Memory B cell (primary cell): ENCODE results near the gene BLM.
A peak's percentile ranks its signal among the peaks of the same experiment; 100 is the strongest.
"Not testable (repeated sequence)": the region's sequence is repeated elsewhere in the genome, so short reads cannot be mapped to it uniquely, and the experiment has no call there.

ENCODE experiments used
- ATAC-seq: fragments of 150-1000 bp; cut with Tn5 transposase; 2 replicates; pipeline ENCODE4 v1.10.0; 2021; ENCODE audit warnings: low read depth, mild to moderate bottlenecking, moderate library complexity
- DNase-seq, 2 donors: peaks; one replicate each; pipeline ENCODE4 v3.0.0; 2022; ENCODE audit warnings: low spot score in 2 of 2
- H3K27ac Mint-ChIP-seq: one replicate; pipeline ENCODE4 v1.8.0; 2022; ENCODE audit warnings: mild to moderate bottlenecking, moderate library complexity, mixed read lengths
- H3K27me3 Mint-ChIP-seq: one replicate; pipeline ENCODE4 v1.8.0; 2022; ENCODE audit warnings: mixed read lengths
- H3K36me3 Mint-ChIP-seq: one replicate; pipeline ENCODE4 v1.8.0; 2022; ENCODE audit warnings: mild to moderate bottlenecking, mixed read lengths
- H3K4me1 Mint-ChIP-seq: one replicate; pipeline ENCODE4 v1.8.0; 2022; ENCODE audit warnings: mixed read lengths
- H3K4me3 Mint-ChIP-seq: one replicate; pipeline ENCODE4 v1.8.0; 2022; ENCODE audit warnings: mild to moderate bottlenecking, moderate library complexity, mixed read lengths
- H3K9me3 Mint-ChIP-seq: one replicate; pipeline ENCODE4 v1.8.0; 2022; ENCODE audit warnings: mixed read lengths

BLM gene

DNA sequence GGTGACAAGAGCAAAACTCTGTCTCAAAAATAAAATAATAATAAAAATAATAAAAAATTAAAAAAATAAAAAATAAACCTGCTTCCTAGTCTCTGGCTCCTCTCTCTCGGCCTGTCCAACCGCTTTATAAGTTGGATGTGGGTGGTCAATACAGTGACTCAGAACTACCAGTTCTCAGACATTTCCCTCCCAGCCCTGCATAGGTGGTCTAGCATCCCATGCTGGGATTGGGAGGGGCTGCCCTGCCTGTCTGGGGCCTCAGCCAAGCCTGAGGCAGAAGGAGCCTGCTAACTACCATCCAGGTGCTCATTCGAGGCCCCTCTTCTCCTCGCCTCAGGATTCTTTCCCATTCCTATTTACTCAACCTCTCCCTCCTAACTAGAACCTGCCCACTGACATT is 33.3 kb upstream of the BLM start:
- Mint-ChIP-seq H3K4me3 (no peak overlapping the region), H3K27me3 (peaks cover 8% of the 10 kb centered on the region), H3K36me3 (no peaks in the 10 kb centered on the region), H3K4me1 (peaks cover 9% of the 10 kb centered on the region), H3K27ac (no peak overlapping the region), H3K9me3 (peaks cover under 1% of the 10 kb centered on the region)
- ATAC-seq, result no peak
- DNase-seq, result no peak

DNA sequence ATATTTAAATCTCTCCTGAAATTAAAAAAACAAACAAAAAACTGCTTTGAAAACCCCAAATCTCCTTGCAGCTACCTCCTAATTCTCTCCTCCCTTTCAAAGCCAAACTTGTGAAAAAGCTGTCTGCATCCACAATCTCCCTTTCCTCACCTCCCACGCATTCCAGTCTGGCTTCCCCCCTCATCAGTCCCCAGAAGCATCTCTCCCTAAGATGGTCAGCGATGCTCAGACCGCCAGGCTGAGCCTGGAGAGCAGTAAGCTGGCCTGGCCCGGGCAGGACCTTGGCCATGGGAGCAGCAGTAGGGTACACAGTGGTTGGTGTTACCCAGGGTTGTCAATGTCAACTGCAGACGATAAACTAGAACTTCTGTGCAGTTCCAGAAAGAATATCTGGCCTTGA is 32.9 kb upstream of the BLM start:
- H3K27me3 Mint-ChIP-seq, result peaks cover 8% of the 10 kb centered on the region
- ATAC-seq (no peak), DNase-seq (no peak)
- peaks cover 9% of the 10 kb centered on the region for H3K4me1 Mint-ChIP-seq
- no peaks in the 10 kb centered on the region for H3K36me3 Mint-ChIP-seq
- H3K4me3 Mint-ChIP-seq, result no peak overlapping the region
- no peak overlapping the region for H3K27ac Mint-ChIP-seq
- H3K9me3 Mint-ChIP-seq, result peaks cover 2% of the 10 kb centered on the region

DNA sequence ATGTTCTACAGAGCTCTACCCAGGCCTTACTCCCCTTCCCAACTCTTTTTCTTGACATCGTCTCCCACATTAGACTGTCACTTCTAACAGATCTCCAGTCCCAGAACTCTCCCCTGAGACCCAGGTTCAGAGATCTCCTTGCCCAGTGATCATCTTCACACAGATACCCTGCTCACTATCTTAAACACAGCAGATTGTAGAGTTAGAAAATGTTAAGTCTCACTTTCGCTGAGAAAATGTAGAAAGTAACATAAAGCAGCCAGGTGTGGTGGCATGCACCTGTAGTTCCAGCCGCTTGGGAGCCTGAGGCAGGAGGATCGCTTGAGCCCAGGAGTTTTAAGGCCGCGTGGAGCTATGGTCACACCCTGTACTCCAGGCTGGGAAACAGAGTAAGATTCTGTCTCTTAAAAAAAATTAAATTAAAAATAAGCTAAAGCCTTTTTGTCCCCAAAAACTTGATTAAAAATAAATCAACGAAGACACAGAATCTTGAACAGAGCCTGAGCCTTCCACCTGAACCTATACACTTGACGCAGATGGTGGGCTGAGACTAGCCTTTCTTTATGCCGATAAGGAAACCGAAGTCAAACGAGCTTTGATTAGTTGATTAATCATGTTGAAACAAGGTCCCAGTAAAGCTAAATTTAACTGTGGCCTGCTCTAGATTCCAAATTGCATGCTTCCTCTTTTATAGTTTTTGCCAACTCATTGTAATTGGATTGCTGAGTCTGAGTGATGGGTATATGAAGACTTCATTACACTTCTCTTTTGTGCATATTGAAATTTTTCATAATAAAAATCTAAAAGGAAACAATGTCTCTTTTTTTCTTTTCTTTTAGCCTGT is 31.3 kb upstream of the BLM start:
- Mint-ChIP-seq H3K36me3 (no peaks in the 10 kb centered on the region), H3K9me3 (peaks cover 3% of the 10 kb centered on the region), H3K4me1 (peaks cover 9% of the 10 kb centered on the region), H3K4me3 (no peak overlapping the region), H3K27me3 (peaks cover 8% of the 10 kb centered on the region), H3K27ac (no peak overlapping the region)
- DNase-seq, result no peak
- peak; percentile 66 for ATAC-seq

DNA sequence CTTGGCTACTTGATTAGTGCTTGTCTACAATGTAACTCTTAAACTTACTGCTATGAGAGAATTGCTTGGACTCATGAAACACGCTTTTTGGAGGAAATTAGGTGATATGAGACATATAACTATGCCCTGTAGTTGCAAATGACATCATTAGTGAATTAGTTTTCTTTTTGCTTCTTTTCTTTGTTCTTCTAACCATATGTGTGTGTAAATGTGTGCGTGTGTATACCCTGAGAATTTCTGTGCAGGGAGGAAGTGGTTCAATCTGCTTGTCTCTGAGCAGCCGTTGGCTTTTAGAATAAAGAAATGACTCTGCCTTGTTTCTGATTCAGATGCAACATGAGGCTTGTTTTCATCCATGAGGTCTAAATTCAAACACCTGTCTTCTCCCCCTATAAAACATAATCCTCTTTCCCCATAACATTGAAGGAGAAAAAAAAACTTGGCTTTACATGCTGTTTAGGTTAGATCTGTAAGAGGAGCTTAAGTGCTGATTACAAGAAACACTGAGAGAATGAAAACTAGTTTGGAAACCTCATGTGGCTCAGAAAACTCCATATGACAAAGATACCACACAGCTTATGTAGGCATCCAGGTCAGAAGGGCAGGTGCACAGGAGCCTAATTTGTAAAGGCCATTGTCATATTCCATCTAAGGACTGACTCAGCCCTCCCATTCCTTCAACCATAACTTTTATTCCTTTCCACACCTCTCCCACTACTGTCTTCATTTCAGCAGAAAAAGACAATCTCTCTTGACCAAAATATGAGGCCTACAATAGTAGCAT is 30.5 kb upstream of the BLM start:
- Mint-ChIP-seq H3K4me3 (no peak overlapping the region), H3K27me3 (peaks cover 5% of the 10 kb centered on the region), H3K27ac (no peak overlapping the region), H3K9me3 (peaks cover 3% of the 10 kb centered on the region), H3K36me3 (no peaks in the 10 kb centered on the region), H3K4me1 (peaks cover 9% of the 10 kb centered on the region)
- DNase-seq (no peak), ATAC-seq (peak; percentile 74)

DNA sequence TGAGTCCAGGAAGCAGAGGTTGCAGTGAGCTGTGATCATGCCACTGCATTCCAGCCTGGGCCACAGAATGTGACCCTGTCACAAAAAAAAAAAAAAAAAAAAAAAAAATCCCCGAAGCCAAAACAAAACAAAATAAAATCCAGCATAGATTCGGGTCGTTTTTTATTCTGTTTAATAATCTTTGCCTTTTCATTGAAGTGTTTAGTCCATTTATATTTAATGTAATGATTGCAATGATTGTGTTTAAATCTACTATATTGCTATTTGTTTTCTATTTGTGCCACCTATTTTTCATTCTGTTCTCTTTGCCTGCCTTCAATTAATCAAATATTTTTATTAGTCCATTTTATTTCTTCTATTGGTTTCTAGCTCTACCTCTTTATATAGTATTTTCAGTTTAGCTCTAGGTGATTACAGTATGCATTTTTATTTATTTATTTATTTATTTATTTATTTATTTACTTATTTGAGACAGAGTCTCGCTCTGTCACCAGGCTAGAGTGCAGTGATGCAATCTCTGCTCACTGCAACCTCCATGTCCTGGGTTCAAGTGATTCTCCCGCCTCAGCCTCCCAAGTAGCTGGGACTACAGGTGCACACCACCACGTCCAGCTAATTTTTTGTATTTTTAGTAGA is 27.7 kb upstream of the BLM start:
- not testable (repeated sequence) for H3K9me3 Mint-ChIP-seq, H3K4me3 Mint-ChIP-seq, H3K27ac Mint-ChIP-seq, DNase-seq, ATAC-seq, H3K4me1 Mint-ChIP-seq, H3K36me3 Mint-ChIP-seq, H3K27me3 Mint-ChIP-seq

DNA sequence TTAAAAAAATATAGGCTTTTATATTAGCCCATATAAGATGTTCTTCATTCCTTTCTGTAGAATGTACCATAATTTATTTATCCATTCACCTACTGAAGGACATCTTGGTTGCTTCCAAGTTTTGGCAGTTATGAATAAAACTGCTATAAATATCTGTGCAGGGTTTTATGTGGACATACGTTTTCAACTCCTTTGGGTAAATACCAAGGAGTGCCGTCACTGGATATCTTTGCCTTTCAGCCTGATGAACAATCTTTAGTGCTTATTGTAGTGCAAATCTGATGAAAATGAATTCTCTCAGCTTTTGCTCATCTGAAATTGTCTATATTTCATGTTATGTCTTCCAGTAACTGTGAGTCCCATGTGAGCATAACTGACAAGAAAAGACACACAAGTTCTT is 26.6 kb upstream of the BLM start:
- Mint-ChIP-seq H3K27me3 (no peaks in the 10 kb centered on the region), H3K4me3 (no peak overlapping the region), H3K9me3 (peaks cover 3% of the 10 kb centered on the region), H3K36me3 (no peaks in the 10 kb centered on the region), H3K4me1 (peaks cover 6% of the 10 kb centered on the region), H3K27ac (no peak overlapping the region)
- ATAC-seq, result no peak
- DNase-seq, result no peak

DNA sequence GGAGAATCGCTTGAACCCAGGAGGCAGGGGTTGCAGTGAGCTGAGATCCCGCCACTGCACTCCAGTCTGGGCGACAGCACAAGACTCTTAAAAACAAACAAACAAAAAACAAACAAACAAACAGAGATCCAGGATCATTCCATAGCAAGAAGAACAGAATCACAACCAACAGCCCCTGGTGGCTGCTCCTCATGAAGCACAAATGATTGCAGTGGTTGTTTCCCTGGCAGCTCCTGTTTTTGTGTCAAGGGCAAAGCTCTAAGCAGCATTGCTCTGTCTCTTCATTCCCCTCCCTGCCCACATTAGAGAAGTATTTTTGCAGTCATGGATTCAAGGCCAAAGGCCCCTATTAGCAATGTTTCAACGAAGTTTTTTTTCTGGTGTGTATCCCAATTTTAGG is 25.8 kb upstream of the BLM start:
- Mint-ChIP-seq H3K36me3 (no peaks in the 10 kb centered on the region), H3K4me1 (peaks cover 4% of the 10 kb centered on the region), H3K27me3 (no peaks in the 10 kb centered on the region), H3K4me3 (no peak overlapping the region), H3K27ac (no peak overlapping the region), H3K9me3 (peaks cover 3% of the 10 kb centered on the region)
- DNase-seq, result no peak
- no peak for ATAC-seq

DNA sequence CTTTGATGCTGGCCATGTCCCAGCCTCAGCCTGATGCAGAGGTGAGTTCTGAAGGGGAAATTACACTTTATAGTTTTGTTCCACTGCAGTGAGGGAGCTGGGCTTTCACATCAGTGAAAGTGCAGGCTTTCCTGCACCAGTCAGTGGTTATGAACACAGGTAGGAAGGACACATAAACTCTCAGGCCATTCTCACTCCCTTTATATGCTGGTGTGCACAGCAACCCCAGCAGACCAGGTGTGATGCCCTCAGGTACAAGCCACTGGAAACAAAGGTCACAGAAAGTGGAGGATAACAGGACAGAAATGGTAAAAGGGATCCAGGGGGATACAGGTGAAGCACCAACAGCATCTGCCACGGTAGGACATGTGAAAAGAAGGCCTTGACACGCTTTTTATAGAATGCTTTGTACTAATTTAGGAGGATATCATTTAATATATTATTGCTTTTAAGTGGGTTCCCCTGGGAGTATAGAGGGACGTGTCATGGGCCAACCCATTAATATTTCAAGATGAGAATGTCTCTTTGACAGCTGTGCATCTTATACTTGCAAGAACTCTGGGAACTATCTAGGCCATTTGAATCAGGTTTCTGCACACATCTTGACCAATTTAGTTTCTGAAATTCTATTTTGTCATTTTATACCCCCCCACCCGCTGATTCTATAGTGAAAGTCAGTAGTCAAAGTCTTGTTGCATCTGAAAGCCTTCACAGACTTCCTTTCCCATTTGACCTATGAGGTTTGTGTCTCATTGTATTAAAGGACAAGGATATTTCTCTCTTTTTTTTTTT is 25.0 kb upstream of the BLM start:
- Mint-ChIP-seq H3K27me3 (no peaks in the 10 kb centered on the region), H3K4me1 (no peaks in the 10 kb centered on the region), H3K9me3 (peaks cover 3% of the 10 kb centered on the region), H3K36me3 (no peaks in the 10 kb centered on the region), H3K27ac (no peak overlapping the region), H3K4me3 (no peak overlapping the region)
- ATAC-seq (no peak), DNase-seq (no peak)

DNA sequence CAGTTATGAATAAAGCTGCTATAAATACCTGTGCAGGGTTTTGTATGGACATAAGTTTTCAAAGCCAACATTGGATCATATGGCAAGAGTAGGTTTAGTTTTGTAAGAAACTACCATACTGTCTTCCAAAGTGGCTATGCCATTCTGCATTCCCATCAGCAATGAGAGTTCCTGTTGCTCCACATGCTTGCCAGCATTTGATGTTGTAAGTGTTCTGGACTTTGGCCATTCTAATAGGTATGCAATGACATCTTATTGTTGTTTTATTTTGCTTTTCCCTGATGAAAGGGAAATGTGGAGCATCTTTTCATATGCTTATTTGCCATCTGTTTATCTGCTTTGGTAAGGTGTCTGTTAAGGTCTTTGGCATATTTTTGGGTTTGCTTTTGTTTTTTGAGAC is 22.2 kb upstream of the BLM start:
- H3K27me3 Mint-ChIP-seq, result no peaks in the 10 kb centered on the region
- H3K27ac Mint-ChIP-seq, result no peak overlapping the region
- DNase-seq (no peak), ATAC-seq (no peak)
- no peaks in the 10 kb centered on the region for H3K4me1 Mint-ChIP-seq
- H3K36me3 Mint-ChIP-seq, result no peaks in the 10 kb centered on the region
- no peak overlapping the region for H3K4me3 Mint-ChIP-seq
- no peaks in the 10 kb centered on the region for H3K9me3 Mint-ChIP-seq

DNA sequence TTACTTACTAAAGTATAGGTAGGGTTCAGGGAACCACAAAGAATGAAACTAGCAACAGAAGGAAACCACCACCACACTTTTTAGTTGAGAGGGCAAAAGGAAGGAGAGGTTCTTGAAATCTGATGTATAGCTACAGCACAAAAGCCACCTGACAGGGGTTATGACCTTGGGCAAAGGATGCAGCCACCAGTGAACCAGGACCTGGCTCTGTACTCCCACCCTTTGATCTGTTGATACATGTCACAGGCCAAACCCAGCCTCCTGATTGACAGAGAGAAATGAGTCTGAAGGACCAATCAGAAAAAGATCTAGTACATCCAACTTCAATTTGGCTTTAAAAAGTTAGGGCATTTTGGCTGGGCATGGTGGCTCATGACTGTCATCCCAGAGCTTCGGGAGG is 20.0 kb upstream of the BLM start:
- no peak overlapping the region for H3K4me3 Mint-ChIP-seq
- ATAC-seq (no peak), DNase-seq (no peak)
- H3K27ac Mint-ChIP-seq, result no peak overlapping the region
- no peaks in the 10 kb centered on the region for H3K4me1 Mint-ChIP-seq
- H3K36me3 Mint-ChIP-seq, result peaks cover 4% of the 10 kb centered on the region
- H3K9me3 Mint-ChIP-seq, result no peaks in the 10 kb centered on the region
- H3K27me3 Mint-ChIP-seq, result no peaks in the 10 kb centered on the region

DNA sequence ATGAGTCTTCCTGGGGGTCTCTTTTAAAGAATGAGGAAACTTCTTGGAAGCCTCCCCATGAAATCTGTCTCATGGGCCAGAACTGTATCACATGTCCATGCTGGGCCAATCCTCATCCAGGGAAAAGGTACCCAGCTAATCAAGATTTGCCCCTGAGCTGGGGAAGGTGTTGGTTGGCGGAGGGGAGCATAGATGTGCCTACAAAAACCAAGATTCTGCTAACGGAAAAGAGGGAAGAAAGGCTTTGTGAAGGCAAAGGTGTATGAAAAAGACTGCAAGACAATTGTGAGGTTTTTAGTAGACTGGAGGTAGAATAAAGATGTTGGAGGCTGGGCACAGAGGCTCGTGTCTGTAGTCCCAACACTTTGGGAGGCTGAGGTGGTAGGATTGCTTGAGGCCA is 18.5 kb upstream of the BLM start:
- DNase-seq, result no peak
- no peak overlapping the region for H3K27ac Mint-ChIP-seq

DNA sequence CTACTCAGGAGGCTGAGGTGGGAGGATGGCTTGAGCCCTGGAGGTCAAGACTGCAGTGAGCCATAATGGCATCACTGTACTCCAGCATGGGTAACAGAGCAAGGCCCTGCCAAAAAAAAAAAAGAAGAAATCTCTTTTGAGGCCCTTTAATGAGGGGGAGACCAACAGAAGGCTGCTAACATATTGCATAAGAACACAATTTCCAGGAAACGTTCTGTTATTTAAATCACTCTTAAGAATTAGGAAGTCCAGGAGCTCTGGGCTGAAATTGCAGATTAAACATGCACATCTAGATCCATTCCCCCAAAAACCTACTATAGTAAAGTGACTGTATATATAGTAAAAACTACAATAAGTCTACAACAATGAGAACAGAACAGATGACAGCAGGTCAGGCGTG is 16.1 kb upstream of the BLM start:
- Mint-ChIP-seq H3K4me3 (no peak overlapping the region), H3K9me3 (peaks cover 2% of the 10 kb centered on the region), H3K27me3 (no peaks in the 10 kb centered on the region), H3K27ac (no peak overlapping the region), H3K36me3 (peaks cover 11% of the 10 kb centered on the region), H3K4me1 (no peaks in the 10 kb centered on the region)
- ATAC-seq (no peak), DNase-seq (no peak)

More for the DNA sequence above, 18.5 kb upstream of the BLM start:
- Mint-ChIP-seq H3K9me3 (peaks cover 2% of the 10 kb centered on the region), H3K36me3 (peaks cover 11% of the 10 kb centered on the region), H3K4me1 (no peaks in the 10 kb centered on the region), H3K27me3 (no peaks in the 10 kb centered on the region), H3K4me3 (no peak overlapping the region)
- ATAC-seq, result no peak

DNA sequence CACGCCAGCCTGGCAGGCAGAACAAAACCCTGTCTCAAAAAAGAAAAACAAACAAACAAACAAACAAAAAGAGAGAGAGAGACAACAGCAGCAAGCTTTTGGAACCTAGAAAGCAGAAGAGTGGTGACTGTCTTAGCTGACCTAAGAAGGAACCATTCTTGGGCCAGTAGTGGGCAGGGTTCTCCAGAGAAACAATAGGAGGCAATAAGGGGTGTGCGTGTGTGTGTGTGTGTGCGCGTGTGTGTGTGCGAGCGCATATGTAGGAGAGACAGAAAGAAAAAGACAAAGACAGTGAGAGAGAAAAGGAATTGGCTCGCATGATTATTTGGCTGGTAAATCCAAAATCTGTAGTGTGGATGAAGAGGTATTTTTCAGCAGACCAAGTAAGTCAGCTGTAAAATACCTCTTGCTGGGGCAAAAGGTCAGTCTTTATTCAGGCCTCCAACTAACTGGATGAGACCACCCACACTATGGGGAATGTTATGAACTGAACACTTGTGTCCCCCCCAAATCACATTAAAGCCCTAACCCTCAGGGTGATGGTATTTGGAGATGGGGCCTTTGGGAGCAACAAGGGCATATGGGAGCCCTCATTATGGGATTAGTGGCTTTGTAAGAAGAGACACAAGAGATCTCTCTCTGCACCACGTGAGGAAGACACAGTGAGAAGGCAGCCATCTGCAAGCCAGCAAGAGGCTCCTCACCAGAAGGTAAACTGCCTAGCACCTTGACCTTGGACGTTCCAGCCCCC is 15.1 kb upstream of the BLM start:
- H3K4me1 Mint-ChIP-seq, result no peaks in the 10 kb centered on the region
- no peak overlapping the region for H3K27ac Mint-ChIP-seq
- DNase-seq (no peak), ATAC-seq (no peak)
- no peak overlapping the region for H3K4me3 Mint-ChIP-seq
- H3K9me3 Mint-ChIP-seq, result peaks cover 2% of the 10 kb centered on the region
- no peaks in the 10 kb centered on the region for H3K27me3 Mint-ChIP-seq
- peaks cover 11% of the 10 kb centered on the region for H3K36me3 Mint-ChIP-seq
